Loucy (cell line): ENCODE results near the gene EXD3.

Experiments used
- CTCF ChIP-seq: fragments of 200-600 bp; sonication (generic); conservative IDR thresholded peaks from 2 replicates; pipeline ENCODE4 v1.5.1; 2014; ENCODE audit warnings: mild to moderate bottlenecking, antibody characterized with exemption, low read length
- EZH2phosphoT487 ChIP-seq: fragments of 200-600 bp; IDR thresholded peaks from 2 replicates; pipeline ENCODE4 v1.6.1; 2018; ENCODE audit warnings: antibody characterized with exemption, mild to moderate bottlenecking, moderate library complexity, borderline replicate concordance

GRCh38 chr9:137383784-137384756 is 38.9 kb downstream of the EXD3 start:
- TF ChIP-seq CTCF (no peak), EZH2phosphoT487 (no peak)
